HepG2 (cell line): ENCODE measurements around the gene TPRG1. TPM values are rescaled to one million over a fixed set of nuclear protein-coding genes. Genes with fewer than 3 reads are reported as not detected.

Experiments
- ATAC-seq: fragments of 200-7000 bp; cut with Tn5 transposase; 3 replicates; pipeline ENCODE4 v1.9.1; 2020; ENCODE audit warnings: mild to moderate bottlenecking, moderate library complexity
- BruUV-seq: library from RNA; stranded (reverse); fragments of 400-500 nt; replicated peaks from 2 replicates; lab custom pipeline; 2021; lab: Mats Ljungman, UMichigan
- CTCF ChIA-PET: fragments of 300-600 bp; formaldehyde crosslinking; extraction: SDS; loops from one replicate; lab custom pipeline; 2021; ENCODE audit warnings: low total read pairs, inconsistent platforms, low intra/inter-chr PET ratio; lab: Yijun Ruan, JAX
- POLR2A ChIA-PET: fragments of 350-600 bp; sonication (Branson Sonifier 250); formaldehyde crosslinking; loops from one replicate; lab custom pipeline; 2020; ENCODE audit warnings: antibody characterized with exemption, inconsistent platforms; lab: Yijun Ruan, JAX
- DNase-seq: peaks from one replicate; pipeline ENCODE4 v3.0.0-alpha.2; 2015; ENCODE audit warnings: low spot score
- FAIRE-seq: peaks from 3 replicates; lab custom pipeline; 2011; peaks lifted over from hg19 to GRCh38; lab: Jason Lieb, UNC
- H2AFZ ChIP-seq: one replicate; pipeline ENCODE4 v1.6.1; 2011; ENCODE audit warnings: low read length, inconsistent platforms
- H3K27ac ChIP-seq: fragments of 300-600 bp; 3 replicates; pipeline ENCODE4 v1.8.0; 2011; ENCODE audit warnings: mixed run types, mild to moderate bottlenecking, mixed read lengths, low read length, inconsistent platforms; ENCODE audit not compliant: insufficient read depth; ENCODE audit errors: extremely low read length
- H3K27me3 ChIP-seq, 2 experiments: fragments of 200-600 bp in 1 of 2; 2 replicates in 1 of 2; 3 replicates in 1 of 2; pipeline versions ENCODE4 v1.6.0 to v1.8.0; 2011; ENCODE audit warnings: low read length in 2 of 2, mild to moderate bottlenecking in 2 of 2, moderate library complexity in 2 of 2, inconsistent platforms in 1 of 2; ENCODE audit not compliant: insufficient read depth in 2 of 2, control insufficient read depth in 1 of 2
- H3K36me3 ChIP-seq, 2 experiments: fragments of 200-600 bp in 1 of 2; replicated peaks in 1 of 2; 2 replicates in 1 of 2; 3 replicates in 1 of 2; pipeline versions ENCODE4 v1.5.1 to v1.8.0; 2011; ENCODE audit warnings: low read length in 2 of 2, inconsistent platforms in 1 of 2; ENCODE audit not compliant: insufficient read depth in 2 of 2, control insufficient read depth in 1 of 2
- H3K4me1 ChIP-seq: 2 replicates; pipeline ENCODE4 v1.5.1; 2012; ENCODE audit warnings: low read length, inconsistent platforms; ENCODE audit not compliant: insufficient read depth
- H3K4me2 ChIP-seq: 2 replicates; pipeline ENCODE4 v1.6.0; 2011; ENCODE audit warnings: low read depth, low read length, inconsistent platforms
- H3K4me3 ChIP-seq, 3 experiments: fragments of 200-600 bp in 1 of 3; sonication (generic), shearing (Covaris generic) in 1 of 3; replicated peaks in 1 of 3; 2 replicates each; pipeline ENCODE4 v1.5.1; 2011 to 2016; ENCODE audit warnings: low read length in 3 of 3, inconsistent platforms in 2 of 3, low read depth in 2 of 3, mild to moderate bottlenecking in 2 of 3, control low read depth in 1 of 3, mixed read lengths in 1 of 3; ENCODE audit not compliant: insufficient read depth in 1 of 3
- H3K79me2 ChIP-seq: one replicate; pipeline ENCODE4 v1.6.1; 2011; ENCODE audit warnings: low read length, inconsistent platforms; ENCODE audit not compliant: insufficient read depth
- H3K9ac ChIP-seq: 2 replicates; pipeline ENCODE4 v1.6.0; 2011; ENCODE audit warnings: mild to moderate bottlenecking, low read depth, low read length, inconsistent platforms; ENCODE audit not compliant: insufficient read depth
- H3K9me3 ChIP-seq: 2 replicates; pipeline ENCODE4 v1.5.1; 2012; ENCODE audit warnings: mild to moderate bottlenecking, low read length
- H4K20me1 ChIP-seq: 2 replicates; pipeline ENCODE4 v1.6.0; 2011; ENCODE audit warnings: inconsistent platforms, mild to moderate bottlenecking, low read length, moderate library complexity; ENCODE audit not compliant: insufficient read depth
- ATF3 ChIP-seq: sonication (generic); formaldehyde crosslinking; IDR thresholded peaks from 2 replicates; pipeline ENCODE4 v1.4.0; 2020; ENCODE audit warnings: missing genetic modification reagents
- ATF7 ChIP-seq, 2 experiments: fragments of 450-650 bp in 1 of 2; sonication (generic) in 1 of 2; formaldehyde crosslinking in 1 of 2; IDR thresholded peaks; 2 replicates each; pipeline versions ENCODE4 v1.4.0 to v1.6.1; 2016 to 2020; ENCODE audit warnings: antibody characterized with exemption in 1 of 2, mild to moderate bottlenecking in 1 of 2, missing genetic modification reagents in 1 of 2
- CBX1 ChIP-seq: IDR thresholded peaks from one replicate; pipeline ENCODE4 v1.6.1; 2016; ENCODE audit warnings: antibody characterized with exemption, low read depth
- CSRNP1 ChIP-seq: sonication (generic); formaldehyde crosslinking; IDR thresholded peaks from 2 replicates; pipeline ENCODE4 v1.8.1; 2023; ENCODE audit warnings: mild to moderate bottlenecking, missing genetic modification reagents
- ERF ChIP-seq: IDR thresholded peaks from 2 replicates; pipeline ENCODE4 v1.6.1; 2018; ENCODE audit warnings: missing biosample characterization, missing genetic modification reagents
- HNRNPUL1 ChIP-seq: fragments of 200-400 bp; formaldehyde crosslinking; IDR thresholded peaks from 2 replicates; pipeline ENCODE4 v1.6.1; 2017; ENCODE audit warnings: low read depth, mild to moderate bottlenecking, low read length, moderate library complexity
- JDP2 ChIP-seq: sonication (generic); formaldehyde crosslinking; IDR thresholded peaks from 2 replicates; pipeline ENCODE4 v1.8.1; 2022; ENCODE audit warnings: missing genetic modification reagents, borderline replicate concordance
- NBN ChIP-seq: fragments of 450-650 bp; conservative IDR thresholded peaks from 2 replicates; pipeline ENCODE4 v1.6.1; 2017
- PREB ChIP-seq: sonication (generic); formaldehyde crosslinking; IDR thresholded peaks from 2 replicates; pipeline ENCODE4 v1.4.0; 2020; ENCODE audit warnings: missing genetic modification reagents
- RFX5 ChIP-seq: IDR thresholded peaks from 2 replicates; pipeline ENCODE4 v1.6.1; 2011; ENCODE audit warnings: low read depth, low read length, improper control_type of control experiment
- SP2 ChIP-seq: sonication (generic); formaldehyde crosslinking; IDR thresholded peaks from 2 replicates; pipeline ENCODE4 v1.5.1; 2020; ENCODE audit warnings: mild to moderate bottlenecking, missing genetic modification reagents
- ZNF180 ChIP-seq: sonication (generic); formaldehyde crosslinking; IDR thresholded peaks from 2 replicates; pipeline ENCODE4 v1.4.0; 2020; ENCODE audit warnings: low read depth, missing genetic modification reagents, borderline replicate concordance
- ZNF350 ChIP-seq: sonication (generic); formaldehyde crosslinking; IDR thresholded peaks from 2 replicates; pipeline ENCODE4 v1.4.0; 2020; ENCODE audit warnings: mild to moderate bottlenecking, low read depth, missing genetic modification reagents, borderline replicate concordance
- ZNF496 ChIP-seq: sonication (generic); formaldehyde crosslinking; IDR thresholded peaks from 2 replicates; pipeline ENCODE4 v1.8.1; 2023; ENCODE audit warnings: mild to moderate bottlenecking, moderate library complexity, missing genetic modification reagents; ENCODE audit not compliant: insufficient replicate concordance
- ZNF639 ChIP-seq: conservative IDR thresholded peaks from 2 replicates; pipeline ENCODE4 v1.6.1; 2018; ENCODE audit warnings: missing genetic modification reagents
- ZNF670 ChIP-seq: sonication (generic); formaldehyde crosslinking; IDR thresholded peaks from 2 replicates; pipeline ENCODE4 v1.8.0; 2022; ENCODE audit warnings: mild to moderate bottlenecking, missing genetic modification reagents, borderline replicate concordance
- WGBS: methylation state at CpG from one replicate; pipeline ENCODE4 v1.1.6; 2017; ENCODE audit warnings: low lambda C conversion rate; 5-methylcytosine and 5-hydroxymethylcytosine counted together
- in situ Hi-C: cut with HindIII; loops from 2 replicates; pipeline ENCODE4 v1.10.0; 2017; ENCODE audit warnings: low pct_unique_long_range_greater_than_20kb; ENCODE audit not compliant: extremely low pct_ligation_motif_present
- intact Hi-C: fragments of 100-400 bp; cut with micrococcal nuclease; formaldehyde crosslinking; loops from one replicate; pipeline ENCODE4 v1.10.0; 2022; ENCODE audit not compliant: unreplicated experiment
- polyA plus RNA-seq, 8 experiments: library from polyadenylated mRNA; depleted of rRNA in 3 of 8; stranded (reverse) in 7 of 8; unstranded in 1 of 8; fragments of >200 nt; fragmentation: Illumina TruSeq in 4 of 8; extraction: Trizol in 4 of 8; gene quantifications; 2 replicates each; pipeline versions ENCODE4 v1.2.1 to v1.2.3, GENCODE V29; 2011 to 2016; ENCODE audit warnings: low read depth in 4 of 8, missing spikeins in 1 of 8, mixed read lengths in 1 of 8; ENCODE audit not compliant: insufficient read depth in 1 of 8
- total RNA-seq, 5 experiments: library from RNA; depleted of rRNA; stranded (reverse); fragments of >200 nt; fragmentation: Illumina TruSeq; extraction: Trizol; gene quantifications; 2 replicates each; pipeline ENCODE4 v1.2.3, GENCODE V29; 2016; ENCODE audit warnings: low read depth in 1 of 5

The TPRG1 gene
- total and polyA plus RNA-seq, 2 of the 13 experiments (the other 11 are each of a cell fraction or from before 2014, with no cell fraction given): 0.17 TPM; not detected in 1

GRCh38 chr3:189170559-189170958 is 1.2 kb upstream of the TPRG1 start (continued):
- TF ChIP-seq JDP2 (no peak), HNRNPUL1 (no peak), ZNF670 (CRISPR knock-in tag) (no peak), CBX1 (no peak)

- H4K20me1 ChIP-seq: no peaks in the 10 kb centered on the region
- H3K36me3 ChIP-seq: no peaks in the 10 kb centered on the region
- H3K9ac ChIP-seq: no peak overlapping the region
- H3K4me1 ChIP-seq: no peaks in the 10 kb centered on the region
- H3K27ac ChIP-seq: no peak overlapping the region
- POLR2A ChIA-PET: no interaction called here
- no peaks in the 10 kb centered on the region for H3K9me3 ChIP-seq
- 13% methylated on average over 8 of the region's 8 CpGs for WGBS
- FAIRE-seq (no peak), DNase-seq (no peak), ATAC-seq (no peak)
- CTCF ChIA-PET: no interaction called here
- intact Hi-C loops: no loop called here
- H3K4me3 ChIP-seq: no peak overlapping the region
- no peaks in the 10 kb centered on the region for H3K79me2 ChIP-seq
- H3K4me2 ChIP-seq: no peak overlapping the region
- no peak overlapping the region for H2AFZ ChIP-seq
- no peaks in the 10 kb centered on the region; a peak in 1 of 5 replicates for H3K27me3 ChIP-seq
- no TSS peak for BruUV-seq
- in situ Hi-C loops: no loop called here
- TF ChIP-seq SP2 (CRISPR knock-in tag) (no peak), RFX5 (no peak), ZNF350 (CRISPR knock-in tag) (no peak), ZNF639 (CRISPR knock-in tag) (no peak), NBN (no peak), ATF3 (CRISPR knock-in tag) (no peak), ZNF180 (CRISPR knock-in tag) (no peak), ZNF496 (CRISPR knock-in tag) (no peak), CSRNP1 (CRISPR knock-in tag) (no peak), PREB (CRISPR knock-in tag) (no peak), ERF (no peak), ATF7 (IDR thresholded peaks at IDR 0.05) (no peak), ATF7 (CRISPR knock-in tag; IDR thresholded peaks at IDR 0.05) (no peak)
These were observed 1.1 kb downstream of the TPRG1 start for GRCh38 chr3:189172668-189173419.
